BE2C (cell line): ENCODE measurements around the gene MMP24OS.
"Not testable (repeated sequence)": the region's sequence is repeated elsewhere in the genome, so short reads cannot be mapped to it uniquely, and the experiment has no call there.

Source experiments
- DNase-seq: peaks from one replicate; pipeline ENCODE4 v3.0.0-alpha.2; 2020
- H3K27me3 ChIP-seq: fragments of 250-450 bp; sonication (Bioruptor Pico); 2 replicates; pipeline ENCODE4 v1.5.1; 2020; ENCODE audit warnings: mild to moderate bottlenecking
- H3K36me3 ChIP-seq: fragments of 250-450 bp; sonication (Bioruptor Pico); 2 replicates; pipeline ENCODE4 v1.5.1; 2020; ENCODE audit warnings: mild to moderate bottlenecking
- H3K4me1 ChIP-seq: fragments of 250-450 bp; sonication (Bioruptor Pico); 2 replicates; pipeline ENCODE4 v1.5.1; 2020
- H3K4me3 ChIP-seq: 2 replicates; pipeline ENCODE4 v1.5.1; 2011; ENCODE audit warnings: low read depth, low read length
- H3K9me3 ChIP-seq: fragments of 250-450 bp; sonication (Bioruptor Pico); 2 replicates; pipeline ENCODE4 v1.5.1; 2020
- TF ChIP-seq, protein P1 (sequence below): IDR thresholded peaks from 2 replicates; pipeline ENCODE4 v1.5.1; 2012; ENCODE audit warnings: mild to moderate bottlenecking, low read depth, low read length

MMP24OS gene

DNA sequence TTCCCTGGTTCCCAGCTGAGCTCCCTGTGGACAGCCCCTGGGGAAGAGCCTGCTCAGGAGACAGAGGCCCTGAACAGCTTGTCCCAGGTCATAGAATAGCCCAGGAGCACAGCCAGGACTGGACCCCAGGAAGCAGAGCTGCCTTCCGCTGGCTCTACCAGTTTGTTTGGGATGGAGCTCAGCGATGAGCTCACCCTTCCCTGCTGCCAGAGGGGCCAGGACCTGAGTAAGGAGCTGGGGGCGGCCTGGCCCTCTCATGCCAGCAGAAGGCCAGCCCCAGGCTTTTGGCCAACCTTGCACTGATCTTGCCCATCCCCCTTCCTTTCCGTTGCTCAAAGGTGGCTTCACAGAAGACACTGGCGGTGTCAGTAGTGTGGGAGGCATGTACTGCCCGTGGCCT is 17.5 kb downstream of the MMP24OS start:
- no peak for DNase-seq
- Histone ChIP-seq H3K27me3 (no peaks in the 10 kb centered on the region), H3K4me3 (no peak overlapping the region), H3K36me3 (no peaks in the 10 kb centered on the region), H3K4me1 (no peaks in the 10 kb centered on the region), H3K9me3 (no peaks in the 10 kb centered on the region)
- TF ChIP-seq, protein P1, sequence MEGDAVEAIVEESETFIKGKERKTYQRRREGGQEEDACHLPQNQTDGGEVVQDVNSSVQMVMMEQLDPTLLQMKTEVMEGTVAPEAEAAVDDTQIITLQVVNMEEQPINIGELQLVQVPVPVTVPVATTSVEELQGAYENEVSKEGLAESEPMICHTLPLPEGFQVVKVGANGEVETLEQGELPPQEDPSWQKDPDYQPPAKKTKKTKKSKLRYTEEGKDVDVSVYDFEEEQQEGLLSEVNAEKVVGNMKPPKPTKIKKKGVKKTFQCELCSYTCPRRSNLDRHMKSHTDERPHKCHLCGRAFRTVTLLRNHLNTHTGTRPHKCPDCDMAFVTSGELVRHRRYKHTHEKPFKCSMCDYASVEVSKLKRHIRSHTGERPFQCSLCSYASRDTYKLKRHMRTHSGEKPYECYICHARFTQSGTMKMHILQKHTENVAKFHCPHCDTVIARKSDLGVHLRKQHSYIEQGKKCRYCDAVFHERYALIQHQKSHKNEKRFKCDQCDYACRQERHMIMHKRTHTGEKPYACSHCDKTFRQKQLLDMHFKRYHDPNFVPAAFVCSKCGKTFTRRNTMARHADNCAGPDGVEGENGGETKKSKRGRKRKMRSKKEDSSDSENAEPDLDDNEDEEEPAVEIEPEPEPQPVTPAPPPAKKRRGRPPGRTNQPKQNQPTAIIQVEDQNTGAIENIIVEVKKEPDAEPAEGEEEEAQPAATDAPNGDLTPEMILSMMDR, result no peak

DNA sequence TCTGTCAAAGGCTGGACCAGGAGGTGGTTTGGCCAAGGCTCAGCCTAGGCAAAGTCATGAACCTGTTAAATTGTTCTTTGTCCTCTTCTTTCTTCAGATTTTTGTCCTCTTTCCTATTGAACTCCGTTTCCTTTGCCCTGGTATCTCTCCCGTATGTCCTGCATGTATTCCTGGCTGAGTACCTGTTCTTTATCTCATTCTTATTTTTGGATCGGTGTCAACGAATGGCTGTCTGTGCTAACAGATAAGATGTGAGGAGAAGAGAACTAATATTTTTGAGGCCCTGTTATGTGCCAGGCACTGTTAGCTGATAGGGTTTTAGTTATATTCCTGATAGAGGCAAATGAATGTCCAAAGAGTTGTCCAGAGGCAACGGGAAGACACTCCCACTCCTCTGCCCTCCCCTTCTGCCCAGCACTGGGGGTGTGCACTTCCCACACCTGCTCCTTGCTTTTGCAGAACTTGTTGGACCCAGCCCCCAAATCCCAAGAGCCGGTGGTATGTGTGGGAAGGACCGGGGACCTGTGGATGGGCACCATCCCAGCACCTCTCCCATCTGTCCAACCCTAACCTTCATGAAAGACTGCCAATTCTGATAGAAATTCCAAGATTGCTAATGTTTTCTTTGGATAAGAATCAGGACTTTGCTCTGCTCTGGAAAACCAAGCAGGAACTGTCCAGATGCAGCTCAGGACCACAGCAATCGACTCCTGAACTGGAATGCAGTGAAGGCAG is 20.6 kb downstream of the MMP24OS start:
- H3K4me3 ChIP-seq, result no peak overlapping the region
- no peak for DNase-seq
- no peaks in the 10 kb centered on the region for H3K4me1 ChIP-seq
- TF ChIP-seq, protein P1, result no peak
- peaks cover 2% of the 10 kb centered on the region; the same call in 1 of the 2 replicates for H3K36me3 ChIP-seq
- no peaks in the 10 kb centered on the region for H3K9me3 ChIP-seq
- H3K27me3 ChIP-seq, result no peaks in the 10 kb centered on the region

DNA sequence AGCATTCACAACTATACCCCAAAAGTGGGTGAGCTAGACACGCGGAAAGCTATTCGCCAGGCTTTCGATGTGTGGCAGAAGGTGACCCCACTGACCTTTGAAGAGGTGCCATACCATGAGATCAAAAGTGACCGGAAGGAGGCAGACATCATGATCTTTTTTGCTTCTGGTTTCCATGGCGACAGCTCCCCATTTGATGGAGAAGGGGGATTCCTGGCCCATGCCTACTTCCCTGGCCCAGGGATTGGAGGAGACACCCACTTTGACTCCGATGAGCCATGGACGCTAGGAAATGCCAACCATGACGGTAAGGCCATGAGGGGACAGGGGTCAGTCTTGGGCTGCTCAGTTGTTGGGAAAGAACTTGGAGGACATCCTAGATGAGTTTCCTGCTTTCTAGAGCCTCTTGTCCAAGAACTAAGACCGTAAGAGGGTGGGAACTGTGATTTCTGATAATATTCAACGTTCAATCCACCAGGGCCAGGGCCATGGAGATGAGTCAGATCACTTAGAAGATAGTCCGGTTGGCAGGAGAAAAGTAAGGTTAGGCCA is 23.4 kb downstream of the MMP24OS start:
- no peaks in the 10 kb centered on the region for H3K9me3 ChIP-seq
- H3K4me3 ChIP-seq, result no peak overlapping the region
- no peaks in the 10 kb centered on the region for H3K4me1 ChIP-seq
- no peak for DNase-seq
- TF ChIP-seq, protein P1, result no peak
- H3K36me3 ChIP-seq, result peaks cover 2% of the 10 kb centered on the region; the same call in 1 of the 2 replicates
- no peaks in the 10 kb centered on the region for H3K27me3 ChIP-seq

DNA sequence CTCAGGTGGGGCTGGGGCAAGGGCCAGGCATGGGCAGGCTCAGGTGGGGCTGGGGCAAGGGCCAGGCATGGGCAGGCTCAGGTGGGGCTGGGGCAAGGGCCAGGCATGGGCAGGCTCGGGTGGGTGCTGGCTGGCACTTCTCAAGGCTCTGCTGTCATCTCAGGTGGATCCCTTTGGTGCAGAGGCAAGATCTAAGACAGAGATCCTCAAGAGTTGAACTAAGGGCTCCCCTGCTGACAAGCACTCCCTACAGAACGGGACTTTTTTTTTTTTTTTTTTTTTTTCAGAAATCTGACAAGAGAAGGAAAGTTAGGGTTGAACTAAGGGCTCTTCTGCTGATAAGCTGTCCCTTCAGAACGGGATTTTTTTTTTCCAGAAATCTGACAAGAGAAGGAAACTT is 24.9 kb downstream of the MMP24OS start:
- H3K27me3 ChIP-seq, result no peaks in the 10 kb centered on the region
- TF ChIP-seq, protein P1, result no peak
- H3K4me3 ChIP-seq, result no peak overlapping the region
- no peaks in the 10 kb centered on the region for H3K4me1 ChIP-seq
- DNase-seq, result no peak
- H3K9me3 ChIP-seq, result no peaks in the 10 kb centered on the region
- peaks cover 2% of the 10 kb centered on the region; the same call in 1 of the 2 replicates for H3K36me3 ChIP-seq

DNA sequence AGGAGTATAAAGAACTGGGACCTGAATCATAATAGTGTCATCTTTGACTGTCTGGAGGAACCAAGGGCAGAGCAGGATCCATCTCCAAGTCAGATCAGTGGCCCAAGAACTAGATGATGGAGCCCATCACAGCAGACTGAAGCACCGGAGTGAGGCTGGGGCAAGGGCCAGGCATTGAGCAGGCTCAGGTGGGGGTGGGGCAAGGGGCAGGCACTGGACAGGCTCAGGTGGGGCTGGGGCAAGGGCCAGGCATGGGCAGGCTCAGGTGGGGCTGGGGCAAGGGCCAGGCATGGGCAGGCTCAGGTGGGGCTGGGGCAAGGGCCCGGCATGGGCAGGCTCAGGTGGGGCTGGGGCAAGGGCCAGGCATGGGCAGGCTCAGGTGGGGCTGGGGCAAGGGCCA is 25.3 kb downstream of the MMP24OS start:
- H3K27me3 ChIP-seq, H3K9me3 ChIP-seq, DNase-seq, H3K4me3 ChIP-seq, H3K36me3 ChIP-seq, H3K4me1 ChIP-seq: not testable (repeated sequence)

DNA sequence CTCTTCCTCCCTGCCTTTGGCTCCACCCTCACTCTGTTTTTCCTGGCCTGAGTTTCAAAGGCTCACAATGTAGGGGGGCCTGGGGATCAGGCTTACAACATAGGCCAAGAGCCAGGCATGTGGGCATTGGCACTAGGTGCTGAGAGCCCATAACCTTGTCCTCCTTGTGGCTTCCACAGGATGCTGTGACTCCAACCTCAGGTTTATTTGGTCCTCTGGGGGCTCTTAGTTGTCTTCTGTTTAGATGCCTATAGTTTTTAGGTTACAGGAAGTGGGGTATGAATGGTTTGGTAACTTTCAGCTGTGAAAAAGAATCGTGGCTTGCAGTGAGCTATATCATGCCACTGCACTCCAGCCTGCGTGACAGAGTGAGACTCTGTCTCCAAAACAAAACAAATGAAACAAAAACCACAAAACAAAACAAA is 25.9 kb downstream of the MMP24OS start:
- no peak for DNase-seq
- no peaks in the 10 kb centered on the region for H3K27me3 ChIP-seq
- H3K9me3 ChIP-seq, result no peaks in the 10 kb centered on the region
- H3K4me1 ChIP-seq, result no peaks in the 10 kb centered on the region
- TF ChIP-seq, protein P1, result no peak
- H3K4me3 ChIP-seq, result no peak overlapping the region
- peaks cover 2% of the 10 kb centered on the region; the same call in 1 of the 2 replicates for H3K36me3 ChIP-seq
